ENCODE data around the gene MAPK1.

- TF ChIP-seq EP300 (IDR thresholded peaks at IDR 0.05) (no peak), POLR2AphosphoS5 (IDR thresholded peaks at IDR 0.05) (no peak)
Measured at GRCh38 chr22:21826204-21826603, 41.2 kb downstream of the MAPK1 start.
